ENCODE measurements around the gene TXNL4A.
"Not testable (repeated sequence)": the region's sequence is repeated elsewhere in the genome, so short reads cannot be mapped to it uniquely, and the experiment has no call there.

TXNL4A gene

GRCh38 chr18:80029690-80030089, 41.3 kb upstream of the TXNL4A start:
- no peak for TF ChIP-seq CTCF (conservative IDR thresholded peaks at IDR 0.05; ENCODE audit: low read depth, low read length)
- DNase-seq (ENCODE audit: low read depth), result no peak
- no peak overlapping the region for H3K4me3 ChIP-seq (ENCODE audit: low read depth, low read length)

GRCh38 chr18:80027719-80028118, 39.4 kb upstream of the TXNL4A start:
- not testable (repeated sequence) for H3K4me3 ChIP-seq (ENCODE audit: low read depth, low read length)
- DNase-seq (ENCODE audit: low read depth), result peak; percentile 64

- DNase-seq (ENCODE audit: low read depth), result no peak
- no peak for TF ChIP-seq CTCF (conservative IDR thresholded peaks at IDR 0.05; ENCODE audit: low read depth, low read length)
- H3K4me3 ChIP-seq (ENCODE audit: low read depth, low read length), result no peak overlapping the region
These were observed 38.0 kb upstream of the TXNL4A start for GRCh38 chr18:80026363-80026762.

GRCh38 chr18:80023173-80023572, 34.8 kb upstream of the TXNL4A start:
- no peak overlapping the region for H3K4me3 ChIP-seq (ENCODE audit: low read depth, low read length)
- TF ChIP-seq CTCF (conservative IDR thresholded peaks at IDR 0.05; ENCODE audit: low read depth, low read length), result peak; percentile 38
- no peak for DNase-seq (ENCODE audit: low read depth)

GRCh38 chr18:80022613-80023012, 34.2 kb upstream of the TXNL4A start:
- no peak for TF ChIP-seq CTCF (conservative IDR thresholded peaks at IDR 0.05; ENCODE audit: low read depth, low read length)
- no peak overlapping the region for H3K4me3 ChIP-seq (ENCODE audit: low read depth, low read length)

GRCh38 chr18:80012714-80013113, 24.4 kb upstream of the TXNL4A start:
- DNase-seq (ENCODE audit: low read depth), result no peak
- TF ChIP-seq CTCF (conservative IDR thresholded peaks at IDR 0.05; ENCODE audit: low read depth, low read length), result no peak
- no peak overlapping the region for H3K4me3 ChIP-seq (ENCODE audit: low read depth, low read length)

More at GRCh38 chr18:80022613-80023012, 34.2 kb upstream of the TXNL4A start:
- DNase-seq (ENCODE audit: low read depth), result peak; percentile 40

- DNase-seq (ENCODE audit: low read depth); H3K4me3 ChIP-seq (ENCODE audit: low read depth, low read length): not testable (repeated sequence)
These were observed 23.3 kb upstream of the TXNL4A start for GRCh38 chr18:80011496-80012137.

- H3K4me3 ChIP-seq (ENCODE audit: low read depth, low read length), result no peak overlapping the region
- DNase-seq (ENCODE audit: low read depth), result no peak
- no peak for TF ChIP-seq CTCF (conservative IDR thresholded peaks at IDR 0.05; ENCODE audit: low read depth, low read length)
These were observed 22.2 kb upstream of the TXNL4A start for GRCh38 chr18:80010551-80010906.

Data from choroid plexus epithelial cell (primary cell).